HT1080 (cell line): ENCODE results near the gene CLMP. TPM values are rescaled to one million over a fixed set of nuclear protein-coding genes. Genes with fewer than 3 reads are reported as not detected.

Source experiments
- DNase-seq: peaks from one replicate; pipeline ENCODE4 v3.0.0-alpha.2; 2015; ENCODE audit warnings: low read depth
- total RNA-seq: library from RNA; depleted of rRNA; stranded (reverse); fragments of >200 nt; shearing (Covaris generic); gene quantifications from 2 replicates; pipeline ENCODE4 v1.2.3, GENCODE V29; 2014

Gene CLMP
- total RNA-seq, 1 experiment from 2014 or later: 17.7 TPM

DNA sequence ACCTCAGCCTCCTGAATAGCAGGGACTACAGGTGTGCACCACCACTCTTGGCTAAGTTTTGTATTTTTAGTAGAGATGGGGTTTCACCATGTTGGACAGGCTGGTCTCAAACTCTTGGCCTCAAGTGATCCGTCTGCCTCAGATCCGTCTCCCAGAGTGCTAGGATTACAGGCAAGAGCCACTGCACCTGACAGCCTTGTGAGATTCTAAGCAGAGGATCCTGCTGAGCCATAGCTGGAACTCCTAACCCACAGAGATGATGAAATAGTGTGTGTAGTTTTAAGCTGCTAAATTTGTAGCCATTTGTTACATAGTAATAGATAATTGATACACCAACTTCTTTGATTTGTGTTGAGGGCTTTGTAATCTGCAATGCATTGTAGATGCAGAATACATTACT is 51.1 kb downstream of the CLMP start:
- DNase-seq: no peak

DNA sequence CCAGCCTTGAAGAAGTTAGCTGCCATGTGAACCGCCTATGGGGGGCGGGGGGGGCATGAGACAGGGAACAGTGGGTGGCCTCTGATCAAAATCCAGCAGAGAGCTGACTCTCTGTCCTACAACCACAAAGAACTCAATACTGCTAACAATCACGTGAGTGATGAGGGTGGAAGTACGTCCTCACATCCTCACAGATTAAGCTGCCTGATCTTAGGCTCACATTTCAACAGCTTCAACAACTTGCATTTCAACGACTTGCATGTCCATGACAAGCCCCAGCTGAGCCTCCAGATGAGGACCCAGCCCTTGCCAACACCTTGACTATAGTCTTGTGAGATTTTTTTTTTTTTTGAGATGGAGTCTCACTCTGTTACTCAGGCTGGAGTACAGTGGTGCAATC is 51.6 kb downstream of the CLMP start:
- DNase-seq: no peak

DNA sequence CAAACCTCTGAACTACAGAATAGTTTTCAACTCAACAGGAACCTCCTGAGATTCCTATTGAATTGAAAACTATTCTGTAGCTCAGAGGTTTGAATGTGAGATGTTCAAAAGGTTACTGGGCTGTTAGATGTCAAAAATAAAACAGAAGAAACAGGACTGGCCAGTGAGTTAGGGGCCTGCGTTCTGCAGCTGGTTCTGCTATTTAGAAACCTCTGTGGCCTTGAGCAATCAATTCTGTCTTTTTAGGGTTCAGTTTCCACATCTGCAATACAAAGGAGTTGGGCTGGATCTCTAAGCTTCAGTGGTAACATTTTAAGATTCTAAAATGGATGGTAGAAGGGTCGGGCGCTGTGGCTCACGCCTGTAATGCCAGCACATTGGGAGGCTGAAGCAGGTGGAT is 55.8 kb downstream of the CLMP start:
- DNase-seq: no peak

DNA sequence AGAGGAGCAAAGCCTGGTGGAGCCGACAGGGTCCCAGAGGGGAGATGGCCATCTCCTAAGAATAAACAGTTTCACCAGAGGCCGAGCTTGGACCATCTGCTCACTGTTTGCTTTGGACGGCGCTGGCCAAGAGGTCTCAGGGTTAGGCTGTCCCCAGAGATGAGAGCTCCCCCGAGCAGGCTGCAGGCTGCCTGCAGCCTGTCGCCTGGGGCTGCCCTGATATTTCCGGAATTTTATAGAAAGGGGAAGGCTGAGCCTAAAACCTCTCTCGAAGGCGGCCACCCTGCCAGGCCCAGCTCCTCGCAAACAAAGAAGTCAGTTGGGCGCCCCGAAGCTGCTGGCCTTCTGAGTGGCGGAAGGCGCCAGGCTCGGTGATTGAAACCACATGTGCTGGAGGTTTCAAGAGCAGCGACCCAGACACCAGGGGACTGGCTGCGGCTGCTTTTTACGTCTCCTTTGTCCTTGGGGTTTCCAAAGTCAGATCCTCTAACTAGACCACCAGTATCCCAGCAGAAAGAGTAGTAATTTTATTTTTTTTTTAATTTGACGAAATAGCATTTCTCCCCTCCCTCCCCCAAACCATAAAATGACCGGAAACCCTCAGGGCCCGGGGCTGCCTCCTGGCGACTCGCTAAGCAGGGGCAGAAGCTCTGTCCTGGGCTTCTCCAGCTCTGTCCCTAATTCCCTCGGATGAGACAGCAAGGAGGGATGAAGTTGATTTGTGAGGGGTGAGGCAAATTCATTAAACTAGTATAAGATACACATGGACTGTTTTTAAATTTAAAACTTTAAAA is 57.4 kb downstream of the CLMP start:
- no peak for DNase-seq

GRCh38 chr11:123135863-123136446 is 59.1 kb downstream of the CLMP start:
- no peak for DNase-seq

- no peak for DNase-seq
These were observed 62.2 kb downstream of the CLMP start for GRCh38 chr11:123132881-123133280.

- peak; percentile 60 for DNase-seq
These were observed 62.8 kb downstream of the CLMP start for GRCh38 chr11:123132034-123132766.

DNA sequence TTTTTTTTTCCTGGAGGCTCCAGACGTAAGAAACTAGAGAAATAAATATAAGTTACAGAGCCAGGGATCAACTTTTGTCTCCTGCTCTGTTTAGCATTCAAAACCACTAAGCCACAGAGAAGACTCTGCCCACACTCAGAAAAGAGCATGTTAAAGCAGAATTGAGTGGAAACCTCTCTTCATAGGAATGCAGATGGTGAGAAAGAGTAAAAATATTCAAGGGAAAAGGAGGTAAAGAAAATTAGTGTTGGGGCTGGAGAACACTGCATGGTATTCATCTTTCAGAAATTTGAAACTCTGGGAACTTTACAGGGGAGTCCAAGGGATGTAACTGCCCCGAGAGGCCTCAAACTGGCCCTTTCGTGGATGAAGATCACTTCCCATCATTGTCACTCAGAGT is 65.1 kb downstream of the CLMP start:
- DNase-seq: peak; percentile 53

- no peak for DNase-seq
These were observed 69.9 kb downstream of the CLMP start for GRCh38 chr11:123125169-123125568.

- DNase-seq: no peak
These were observed 72.2 kb downstream of the CLMP start for GRCh38 chr11:123122852-123123251.

GRCh38 chr11:123122341-123122740 is 72.7 kb downstream of the CLMP start:
- DNase-seq: no peak

- DNase-seq: no peak
These were observed 78.6 kb downstream of the CLMP start for GRCh38 chr11:123116486-123116885.

- DNase-seq: peak; percentile 59
These were observed 83.6 kb downstream of the CLMP start for GRCh38 chr11:123111465-123111864.

GRCh38 chr11:123110397-123110796 is 84.7 kb downstream of the CLMP start:
- no peak for DNase-seq

DNA sequence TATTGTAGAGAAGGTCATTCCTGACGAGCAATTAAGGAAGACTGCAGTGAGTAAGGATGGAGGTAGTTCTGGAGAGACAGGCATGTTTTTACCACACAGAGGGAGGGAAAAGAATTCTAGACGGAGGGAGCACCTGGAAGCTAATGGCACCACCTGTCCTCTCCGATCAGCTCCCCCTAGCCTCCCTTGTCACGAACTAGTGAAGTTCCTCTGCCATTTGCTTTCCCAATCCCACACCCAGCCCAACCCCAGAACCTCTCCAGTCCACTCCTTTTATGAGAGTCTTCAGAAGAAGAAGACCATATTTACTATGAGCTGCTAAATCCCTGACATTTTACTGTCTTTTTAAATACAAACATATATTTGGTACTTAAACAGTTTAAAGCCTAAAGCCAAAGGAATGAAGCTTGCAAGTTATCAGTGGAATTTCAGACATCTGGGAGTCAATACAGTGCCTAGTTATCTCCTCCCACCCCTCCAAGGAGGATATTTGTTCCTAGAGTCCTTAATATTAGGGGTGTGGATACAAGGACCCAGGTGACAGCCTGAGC is 87.0 kb downstream of the CLMP start:
- no peak for DNase-seq

DNA sequence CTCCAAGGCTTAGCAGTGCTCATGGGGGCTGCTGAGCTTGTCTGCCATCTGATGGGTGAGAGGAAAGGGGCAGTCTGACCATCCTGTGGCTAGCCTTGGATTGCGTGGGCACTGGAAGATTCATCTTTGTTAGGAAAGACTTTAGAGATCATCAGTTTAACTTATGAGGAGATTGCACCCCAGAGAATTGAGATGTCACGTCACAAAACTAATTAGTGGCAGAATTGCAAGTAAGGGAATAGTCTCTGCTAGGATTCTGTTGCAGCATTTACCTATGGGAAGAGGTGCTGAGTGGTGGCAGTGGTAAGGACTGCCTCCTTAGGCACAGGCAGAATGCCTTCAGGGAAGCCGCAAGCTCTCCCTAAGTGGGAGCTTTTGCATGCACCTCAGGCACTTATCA is 90.4 kb downstream of the CLMP start:
- DNase-seq: no peak

GRCh38 chr11:123103326-123103980 is 91.6 kb downstream of the CLMP start:
- DNase-seq: peak; percentile 70

- DNase-seq: no peak
These were observed 94.5 kb downstream of the CLMP start for GRCh38 chr11:123100379-123101085.

DNA sequence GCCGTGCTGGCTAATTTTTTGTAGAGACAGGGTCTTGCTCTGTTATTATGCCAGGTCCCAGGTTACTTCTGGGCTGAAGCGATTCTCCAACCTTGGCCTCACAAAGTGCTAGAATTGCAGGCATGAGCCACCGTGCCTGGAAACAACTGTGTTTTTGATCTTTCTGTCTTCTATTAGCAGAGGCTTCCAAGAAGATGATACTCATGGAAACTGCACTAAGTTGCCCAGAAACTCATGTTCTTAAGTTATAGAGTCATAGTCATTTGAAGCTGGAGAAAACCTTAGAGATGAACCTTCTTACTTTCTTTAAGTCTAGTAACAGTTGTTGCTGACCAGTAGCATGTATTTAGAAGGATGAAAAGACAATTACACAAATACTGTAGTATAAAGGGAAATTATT is 96.1 kb downstream of the CLMP start:
- DNase-seq: no peak

GRCh38 chr11:123093739-123094138 is 101.3 kb downstream of the CLMP start:
- DNase-seq: no peak

- no peak for DNase-seq
These were observed 103.5 kb downstream of the CLMP start for GRCh38 chr11:123091506-123091905.
